MM.1S (cell line): ENCODE results near the gene CLASP1.

Experiments
- DNase-seq: peaks from one replicate; pipeline ENCODE4 v3.0.0-alpha.2; 2015
- H2AFZ ChIP-seq: fragments of 300-600 bp; sonication (generic); 2 replicates; pipeline ENCODE4 v1.6.0; 2016; ENCODE audit warnings: antibody characterized with exemption, low read length
- H3F3A ChIP-seq: fragments of 300-600 bp; sonication (generic); 2 replicates; pipeline ENCODE4 v1.6.1; 2016; ENCODE audit warnings: mild to moderate bottlenecking, antibody characterized with exemption, low read length, moderate library complexity, mixed read lengths; ENCODE audit not compliant: insufficient read depth
- H3K27ac ChIP-seq: fragments of 300-600 bp; sonication (generic); 2 replicates; pipeline ENCODE4 v1.5.1; 2016; ENCODE audit warnings: mild to moderate bottlenecking, low read length
- H3K27me3 ChIP-seq: fragments of 300-600 bp; sonication (generic); replicated peaks from 2 replicates; pipeline ENCODE4 v1.6.0; 2016; ENCODE audit warnings: low read length; ENCODE audit not compliant: insufficient read depth
- H3K36me3 ChIP-seq: fragments of 300-600 bp; sonication (generic); replicated peaks from 2 replicates; pipeline ENCODE4 v1.6.1; 2016; ENCODE audit warnings: mild to moderate bottlenecking, low read length, mixed read lengths; ENCODE audit not compliant: insufficient read depth
- H3K4me1 ChIP-seq: fragments of 300-600 bp; sonication (generic); 2 replicates; pipeline ENCODE4 v1.6.1; 2016; ENCODE audit warnings: low read length, mixed read lengths
- H3K4me2 ChIP-seq: fragments of 300-600 bp; sonication (generic); 2 replicates; pipeline ENCODE4 v1.6.0; 2016; ENCODE audit warnings: low read depth, low read length
- H3K4me3 ChIP-seq: fragments of 300-600 bp; sonication (generic); 2 replicates; pipeline ENCODE4 v1.5.1; 2016; ENCODE audit warnings: low read length, mixed read lengths
- H3K79me2 ChIP-seq: fragments of 300-600 bp; sonication (generic); 2 replicates; pipeline ENCODE4 v1.6.1; 2016; ENCODE audit warnings: mixed run types, low read length, mixed read lengths
- H3K9ac ChIP-seq: fragments of 300-600 bp; sonication (generic); 2 replicates; pipeline ENCODE4 v1.6.1; 2016; ENCODE audit warnings: low read length, mixed read lengths
- H3K9me2 ChIP-seq: fragments of 300-600 bp; sonication (generic); replicated peaks from 2 replicates; pipeline ENCODE4 v1.6.1; 2016; ENCODE audit warnings: mild to moderate bottlenecking, low read length, mixed read lengths; ENCODE audit not compliant: insufficient read depth
- H3K9me3 ChIP-seq: fragments of 300-600 bp; sonication (generic); replicated peaks from 2 replicates; pipeline ENCODE4 v1.6.1; 2016; ENCODE audit warnings: mild to moderate bottlenecking, low read length, mixed read lengths; ENCODE audit not compliant: insufficient read depth
- H4K20me1 ChIP-seq: fragments of 300-600 bp; sonication (generic); 2 replicates; pipeline ENCODE4 v1.6.1; 2016; ENCODE audit warnings: mild to moderate bottlenecking, low read length, moderate library complexity, mixed read lengths; ENCODE audit not compliant: insufficient read depth
- EZH2 ChIP-seq: fragments of 300-600 bp; sonication (generic); optimal IDR thresholded peaks from 2 replicates; pipeline ENCODE3; 2017; ENCODE audit warnings: low read depth, mild to moderate bottlenecking, antibody characterized with exemption, low read length, mixed read lengths
- EZH2phosphoT487 ChIP-seq: fragments of 300-600 bp; sonication (generic); IDR thresholded peaks from 2 replicates; pipeline ENCODE4 v1.6.1; 2018; ENCODE audit warnings: antibody characterized with exemption, low read length
- TF ChIP-seq, protein P1 (sequence below): fragments of 300-600 bp; sonication (generic); IDR thresholded peaks from 2 replicates; pipeline ENCODE4 v1.5.1; 2016; ENCODE audit warnings: antibody characterized with exemption, low read length, mixed read lengths

The CLASP1 gene

DNA sequence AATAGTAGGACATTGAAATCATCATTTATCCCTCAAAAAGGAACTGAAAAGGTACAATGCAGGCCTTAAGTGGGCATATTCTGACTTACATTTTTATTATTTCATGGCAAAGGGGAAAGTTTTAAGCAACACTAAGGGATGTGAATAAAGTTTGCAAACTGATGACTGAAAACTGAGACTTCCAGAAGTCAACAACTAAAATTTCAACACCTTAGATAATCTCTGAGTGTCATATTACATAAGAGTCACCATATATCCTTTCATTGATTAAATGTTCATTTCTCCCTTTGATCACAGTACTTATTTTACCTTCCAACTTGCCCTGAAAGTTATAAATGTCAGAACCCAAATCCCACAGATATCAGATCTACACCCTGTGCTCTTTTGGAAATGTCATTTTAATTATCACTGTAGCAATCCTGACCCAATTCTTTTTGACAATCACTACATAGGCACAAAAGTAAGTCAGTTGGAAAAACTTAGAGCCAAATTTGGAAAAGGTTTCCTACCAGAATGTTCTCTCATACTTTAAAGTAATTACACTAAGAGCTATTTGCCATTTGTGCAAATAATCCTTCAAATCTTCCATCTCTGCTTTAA lies 163.0 kb downstream of the CLASP1 start:
- Histone ChIP-seq H3F3A (no peaks in the 10 kb centered on the region), H3K79me2 (peaks cover 37% of the 10 kb centered on the region), H3K36me3 (no peaks in the 10 kb centered on the region), H3K4me1 (peaks cover 7% of the 10 kb centered on the region; the same call in 1 of the 2 replicates), H3K9me3 (no peaks in the 10 kb centered on the region), H2AFZ (no peak overlapping the region), H3K9me2 (no peaks in the 10 kb centered on the region), H3K27me3 (no peaks in the 10 kb centered on the region), H3K4me3 (no peak overlapping the region), H3K9ac (no peak overlapping the region), H3K27ac (no peak overlapping the region), H4K20me1 (no peaks in the 10 kb centered on the region), H3K4me2 (no peak overlapping the region)
- DNase-seq = no peak
- TF ChIP-seq EZH2 = no peak
- TF ChIP-seq EZH2phosphoT487 = no peak
- TF ChIP-seq, protein P1, sequence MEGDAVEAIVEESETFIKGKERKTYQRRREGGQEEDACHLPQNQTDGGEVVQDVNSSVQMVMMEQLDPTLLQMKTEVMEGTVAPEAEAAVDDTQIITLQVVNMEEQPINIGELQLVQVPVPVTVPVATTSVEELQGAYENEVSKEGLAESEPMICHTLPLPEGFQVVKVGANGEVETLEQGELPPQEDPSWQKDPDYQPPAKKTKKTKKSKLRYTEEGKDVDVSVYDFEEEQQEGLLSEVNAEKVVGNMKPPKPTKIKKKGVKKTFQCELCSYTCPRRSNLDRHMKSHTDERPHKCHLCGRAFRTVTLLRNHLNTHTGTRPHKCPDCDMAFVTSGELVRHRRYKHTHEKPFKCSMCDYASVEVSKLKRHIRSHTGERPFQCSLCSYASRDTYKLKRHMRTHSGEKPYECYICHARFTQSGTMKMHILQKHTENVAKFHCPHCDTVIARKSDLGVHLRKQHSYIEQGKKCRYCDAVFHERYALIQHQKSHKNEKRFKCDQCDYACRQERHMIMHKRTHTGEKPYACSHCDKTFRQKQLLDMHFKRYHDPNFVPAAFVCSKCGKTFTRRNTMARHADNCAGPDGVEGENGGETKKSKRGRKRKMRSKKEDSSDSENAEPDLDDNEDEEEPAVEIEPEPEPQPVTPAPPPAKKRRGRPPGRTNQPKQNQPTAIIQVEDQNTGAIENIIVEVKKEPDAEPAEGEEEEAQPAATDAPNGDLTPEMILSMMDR = no peak

DNA sequence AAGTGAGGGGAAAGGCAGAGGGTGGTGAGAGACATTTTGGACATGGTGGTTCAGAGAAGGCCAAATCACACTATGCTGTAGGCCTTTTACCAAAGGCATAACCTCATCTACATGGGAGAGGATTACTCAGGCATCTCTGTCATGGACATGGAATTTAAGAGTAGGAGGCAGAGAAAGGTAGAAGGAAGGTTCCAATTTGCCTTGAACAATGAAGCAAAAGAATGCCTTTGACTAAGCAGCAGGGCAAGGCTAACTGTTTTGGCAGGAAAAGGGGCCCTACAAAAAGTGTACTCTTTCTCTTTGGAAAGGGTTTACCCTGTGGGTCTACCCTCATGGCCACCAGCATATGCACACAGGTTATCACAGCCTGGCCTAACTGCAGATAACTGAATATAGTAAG lies 164.2 kb downstream of the CLASP1 start:
- TF ChIP-seq EZH2phosphoT487 (no peak), EZH2 (no peak)
- TF ChIP-seq, protein P1 = no peak
- H3K36me3 ChIP-seq = no peaks in the 10 kb centered on the region
- no peak overlapping the region for H3K27ac ChIP-seq
- DNase-seq = no peak
- H4K20me1 ChIP-seq = no peaks in the 10 kb centered on the region
- no peak overlapping the region for H2AFZ ChIP-seq
- H3K9ac ChIP-seq = no peak overlapping the region
- no peak overlapping the region for H3K4me2 ChIP-seq
- H3K4me1 ChIP-seq = peaks cover 6% of the 10 kb centered on the region; the same call in 1 of the 2 replicates
- no peaks in the 10 kb centered on the region for H3K27me3 ChIP-seq
- peaks cover 46% of the 10 kb centered on the region for H3K79me2 ChIP-seq
- no peak overlapping the region for H3K4me3 ChIP-seq
- no peaks in the 10 kb centered on the region for H3F3A ChIP-seq
- H3K9me3 ChIP-seq = no peaks in the 10 kb centered on the region
- H3K9me2 ChIP-seq = no peaks in the 10 kb centered on the region

DNA sequence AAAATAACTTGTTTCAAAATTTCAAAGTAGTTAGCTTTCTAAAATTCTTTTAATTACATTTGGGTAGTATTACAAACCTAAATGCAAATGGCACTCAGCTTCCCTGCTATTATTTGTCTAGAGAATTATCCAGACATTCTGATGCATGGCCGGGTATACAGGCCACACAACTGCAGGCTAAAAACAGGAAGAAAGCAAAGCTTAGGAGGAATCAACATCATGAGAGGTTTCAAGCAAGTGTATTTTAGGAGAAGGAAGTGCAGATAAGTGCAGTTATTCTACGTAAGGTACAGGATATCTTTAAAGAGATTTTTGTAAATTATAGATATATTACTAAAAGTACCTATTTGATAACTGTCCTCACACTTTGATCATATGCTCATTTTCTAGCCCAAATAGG lies 165.4 kb downstream of the CLASP1 start:
- no peak overlapping the region for H3K27ac ChIP-seq
- no peak overlapping the region for H3K4me2 ChIP-seq
- H3F3A ChIP-seq = no peaks in the 10 kb centered on the region
- no peak overlapping the region for H2AFZ ChIP-seq
- no peak overlapping the region for H3K9ac ChIP-seq
- TF ChIP-seq EZH2 (no peak), EZH2phosphoT487 (no peak)
- TF ChIP-seq, protein P1 = no peak
- H3K27me3 ChIP-seq = no peaks in the 10 kb centered on the region
- H3K9me2 ChIP-seq = no peaks in the 10 kb centered on the region
- peaks cover 56% of the 10 kb centered on the region for H3K79me2 ChIP-seq
- no peak overlapping the region for H3K4me3 ChIP-seq
- no peaks in the 10 kb centered on the region for H3K36me3 ChIP-seq
- H3K9me3 ChIP-seq = no peaks in the 10 kb centered on the region
- H4K20me1 ChIP-seq = no peaks in the 10 kb centered on the region
- DNase-seq = no peak
- H3K4me1 ChIP-seq = no peaks in the 10 kb centered on the region
